Measurements from ENCODE around the gene PTPRD.

PTPRD gene

GRCh38 chr9:8685825-8686224 is 1927.0 kb downstream of the PTPRD start:
- Mint-ChIP-seq H3K4me3 (no peak overlapping the region), H3K36me3 (ENCODE audit: low read depth) (no peaks in the 10 kb centered on the region), H3K27ac (no peak overlapping the region), H3K27me3 (no peaks in the 10 kb centered on the region), H3K4me1 (ENCODE audit: low read depth) (no peaks in the 10 kb centered on the region), H3K9me3 (no peaks in the 10 kb centered on the region)
- DNase-seq = no peak

GRCh38 chr9:8684978-8685708 is 1927.7 kb downstream of the PTPRD start:
- Mint-ChIP-seq H3K4me3 (no peak overlapping the region), H3K36me3 (ENCODE audit: low read depth) (no peaks in the 10 kb centered on the region), H3K27ac (no peak overlapping the region), H3K4me1 (ENCODE audit: low read depth) (no peaks in the 10 kb centered on the region), H3K27me3 (no peaks in the 10 kb centered on the region), H3K9me3 (no peaks in the 10 kb centered on the region)
- no peak for DNase-seq

DNA sequence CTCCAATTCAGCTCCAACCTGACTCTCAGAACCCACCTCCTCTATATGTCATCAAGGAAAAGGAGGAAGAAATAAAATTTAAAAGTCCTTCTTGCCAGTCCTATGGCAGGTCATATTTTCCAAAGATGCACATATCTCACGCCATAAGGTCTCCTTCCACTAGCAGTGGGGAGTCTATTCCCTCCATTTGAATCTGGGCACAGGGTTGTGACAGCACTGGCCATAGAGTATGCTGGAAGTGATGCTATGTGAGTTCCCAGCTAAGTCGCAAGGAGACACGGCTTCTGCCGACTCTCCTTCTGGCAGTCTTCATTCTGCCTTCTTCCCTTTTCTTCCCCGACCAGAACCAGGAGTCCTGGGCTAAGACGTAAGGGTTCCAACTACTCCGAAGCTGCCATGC is 1929.3 kb downstream of the PTPRD start:
- Mint-ChIP-seq H3K4me3 (no peak overlapping the region), H3K27me3 (no peaks in the 10 kb centered on the region), H3K27ac (no peak overlapping the region), H3K4me1 (ENCODE audit: low read depth) (no peaks in the 10 kb centered on the region), H3K36me3 (ENCODE audit: low read depth) (no peaks in the 10 kb centered on the region), H3K9me3 (no peaks in the 10 kb centered on the region)
- no peak for DNase-seq

DNA sequence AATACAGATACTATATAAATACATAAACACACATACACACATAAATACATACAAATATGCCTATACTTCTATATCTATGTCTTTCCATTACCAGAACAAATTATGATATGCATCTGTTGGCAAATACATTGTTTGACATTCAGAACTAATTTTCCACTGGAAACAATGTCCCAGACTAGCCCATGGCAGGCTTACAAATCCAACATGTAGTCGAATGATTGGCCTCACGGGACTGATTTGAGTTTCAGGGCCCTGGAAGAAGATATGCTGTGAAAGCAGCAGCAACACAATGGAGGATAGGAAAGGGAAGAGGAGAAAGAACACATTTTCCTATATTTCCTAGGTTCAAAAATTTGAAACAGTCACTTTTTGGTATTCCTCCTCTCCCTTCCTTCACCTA is 1932.1 kb downstream of the PTPRD start:
- Mint-ChIP-seq H3K36me3 (ENCODE audit: low read depth) (no peaks in the 10 kb centered on the region), H3K27me3 (peaks cover under 1% of the 10 kb centered on the region), H3K4me1 (ENCODE audit: low read depth) (no peaks in the 10 kb centered on the region), H3K9me3 (no peaks in the 10 kb centered on the region), H3K27ac (no peak overlapping the region), H3K4me3 (no peak overlapping the region)
- DNase-seq = no peak

DNA sequence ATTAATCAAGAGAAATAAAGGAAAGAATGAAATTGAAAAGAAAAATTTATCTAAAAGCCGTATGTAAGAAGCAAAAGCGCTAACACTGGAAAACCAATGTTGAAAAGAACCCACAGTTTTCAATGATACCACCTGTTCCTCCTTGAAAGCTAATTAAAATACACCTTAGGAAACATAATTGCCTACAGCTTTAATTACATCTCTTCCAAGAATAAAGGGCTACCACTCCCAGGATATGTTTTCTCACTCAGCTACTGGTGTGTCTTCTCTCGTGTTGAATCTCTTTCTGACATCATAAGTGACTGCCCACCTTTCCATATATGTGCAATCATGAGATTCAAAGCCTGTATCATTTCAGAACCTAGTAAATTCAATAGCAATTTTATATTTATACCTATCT is 1932.6 kb downstream of the PTPRD start:
- H3K4me3 Mint-ChIP-seq = no peak overlapping the region
- H3K27ac Mint-ChIP-seq = no peak overlapping the region
- peaks cover 3% of the 10 kb centered on the region for H3K27me3 Mint-ChIP-seq
- H3K9me3 Mint-ChIP-seq = no peaks in the 10 kb centered on the region
- DNase-seq = no peak
- H3K36me3 Mint-ChIP-seq (ENCODE audit: low read depth) = no peaks in the 10 kb centered on the region
- no peaks in the 10 kb centered on the region for H3K4me1 Mint-ChIP-seq (ENCODE audit: low read depth)

GRCh38 chr9:8679371-8679822 is 1933.4 kb downstream of the PTPRD start:
- Mint-ChIP-seq H3K27me3 (peaks cover 3% of the 10 kb centered on the region), H3K9me3 (no peaks in the 10 kb centered on the region), H3K27ac (no peak overlapping the region), H3K4me1 (ENCODE audit: low read depth) (no peaks in the 10 kb centered on the region), H3K4me3 (no peak overlapping the region), H3K36me3 (ENCODE audit: low read depth) (no peaks in the 10 kb centered on the region)
- DNase-seq = no peak

GRCh38 chr9:8677741-8678140 is 1935.1 kb downstream of the PTPRD start:
- Mint-ChIP-seq H3K4me3 (no peak overlapping the region), H3K27me3 (peaks cover 3% of the 10 kb centered on the region), H3K4me1 (ENCODE audit: low read depth) (no peaks in the 10 kb centered on the region), H3K27ac (no peak overlapping the region), H3K9me3 (no peaks in the 10 kb centered on the region), H3K36me3 (ENCODE audit: low read depth) (no peaks in the 10 kb centered on the region)
- no peak for DNase-seq

DNA sequence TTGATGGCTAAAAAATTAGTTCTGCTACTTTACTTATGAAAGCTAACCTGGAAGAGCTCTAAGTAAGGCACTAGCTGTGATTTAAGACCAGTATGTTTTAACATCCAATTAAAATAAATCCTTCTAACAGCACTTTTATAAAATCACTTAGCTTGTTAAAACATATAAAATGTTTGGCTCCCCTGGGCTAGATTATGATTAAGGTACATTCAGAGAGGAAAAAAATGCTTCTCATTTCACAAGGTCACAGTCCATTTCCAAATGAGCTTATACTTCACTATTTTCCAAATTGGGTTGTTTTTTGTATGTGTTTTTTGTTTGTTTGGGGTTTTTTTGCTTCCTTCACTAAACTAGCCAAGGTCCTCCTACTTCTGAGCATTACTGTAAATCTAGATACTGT is 1938.3 kb downstream of the PTPRD start:
- H3K36me3 Mint-ChIP-seq (ENCODE audit: low read depth) = no peaks in the 10 kb centered on the region
- H3K9me3 Mint-ChIP-seq = no peaks in the 10 kb centered on the region
- no peak overlapping the region for H3K27ac Mint-ChIP-seq
- no peak for DNase-seq
- no peak overlapping the region for H3K4me3 Mint-ChIP-seq
- H3K27me3 Mint-ChIP-seq = peaks cover 3% of the 10 kb centered on the region
- no peaks in the 10 kb centered on the region for H3K4me1 Mint-ChIP-seq (ENCODE audit: low read depth)

DNA sequence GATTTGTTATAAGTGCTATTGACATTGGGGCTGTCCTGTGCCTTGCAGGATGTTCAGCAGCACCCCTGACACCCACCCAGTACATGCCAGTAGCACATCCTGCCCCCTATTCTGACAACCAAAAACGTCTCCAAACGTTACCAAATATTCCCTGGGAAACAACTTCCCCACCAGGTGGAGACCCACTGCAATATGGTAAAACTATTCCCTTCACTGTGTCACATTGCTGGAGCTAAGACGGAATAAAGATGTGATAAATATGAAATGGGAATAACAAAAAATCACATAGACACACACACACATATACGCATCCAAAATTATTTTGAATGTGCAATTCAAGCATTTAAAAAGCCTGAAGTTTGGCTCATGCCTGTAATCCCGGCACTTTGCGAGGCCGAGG is 1939.0 kb downstream of the PTPRD start:
- Mint-ChIP-seq H3K4me1 (ENCODE audit: low read depth) (no peaks in the 10 kb centered on the region), H3K9me3 (no peaks in the 10 kb centered on the region), H3K4me3 (no peak overlapping the region), H3K36me3 (ENCODE audit: low read depth) (no peaks in the 10 kb centered on the region), H3K27ac (no peak overlapping the region), H3K27me3 (peaks cover 3% of the 10 kb centered on the region)
- no peak for DNase-seq

GRCh38 chr9:8670751-8671150 is 1942.1 kb downstream of the PTPRD start:
- Mint-ChIP-seq H3K4me1 (ENCODE audit: low read depth) (no peaks in the 10 kb centered on the region), H3K27me3 (peaks cover 3% of the 10 kb centered on the region), H3K9me3 (no peaks in the 10 kb centered on the region), H3K4me3 (no peak overlapping the region), H3K27ac (no peak overlapping the region), H3K36me3 (ENCODE audit: low read depth) (no peaks in the 10 kb centered on the region)
- no peak for DNase-seq

DNA sequence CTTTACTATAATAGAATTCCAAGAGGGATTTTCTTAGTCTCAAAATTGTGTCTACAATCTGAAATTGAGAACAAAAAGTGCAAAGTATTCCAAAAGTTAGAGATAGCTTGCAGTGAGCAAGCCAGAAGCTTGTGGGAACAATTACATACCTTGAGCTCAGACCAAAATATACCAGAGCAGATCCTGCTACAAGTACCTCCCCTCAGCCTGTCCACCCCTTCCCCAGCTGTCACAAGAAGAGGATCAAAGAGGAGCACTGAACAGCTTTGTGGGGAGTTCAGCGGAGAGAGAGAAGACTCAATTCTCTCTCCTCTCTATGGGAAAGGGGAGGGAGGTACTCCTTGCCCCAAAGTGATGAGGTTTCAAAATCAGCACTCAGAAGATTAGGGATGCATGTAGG is 1944.1 kb downstream of the PTPRD start:
- no peaks in the 10 kb centered on the region for H3K4me1 Mint-ChIP-seq (ENCODE audit: low read depth)
- H3K27ac Mint-ChIP-seq = no peak overlapping the region
- no peak for DNase-seq
- no peak overlapping the region for H3K4me3 Mint-ChIP-seq
- no peaks in the 10 kb centered on the region for H3K36me3 Mint-ChIP-seq (ENCODE audit: low read depth)
- H3K9me3 Mint-ChIP-seq = no peaks in the 10 kb centered on the region
- no peaks in the 10 kb centered on the region for H3K27me3 Mint-ChIP-seq

- Mint-ChIP-seq H3K27me3 (no peaks in the 10 kb centered on the region), H3K27ac (no peak overlapping the region), H3K4me3 (no peak overlapping the region), H3K4me1 (ENCODE audit: low read depth) (no peaks in the 10 kb centered on the region), H3K9me3 (no peaks in the 10 kb centered on the region), H3K36me3 (ENCODE audit: low read depth) (no peaks in the 10 kb centered on the region)
- no peak for DNase-seq
Observed at GRCh38 chr9:8668231-8668630, 1944.6 kb downstream of the PTPRD start.

DNA sequence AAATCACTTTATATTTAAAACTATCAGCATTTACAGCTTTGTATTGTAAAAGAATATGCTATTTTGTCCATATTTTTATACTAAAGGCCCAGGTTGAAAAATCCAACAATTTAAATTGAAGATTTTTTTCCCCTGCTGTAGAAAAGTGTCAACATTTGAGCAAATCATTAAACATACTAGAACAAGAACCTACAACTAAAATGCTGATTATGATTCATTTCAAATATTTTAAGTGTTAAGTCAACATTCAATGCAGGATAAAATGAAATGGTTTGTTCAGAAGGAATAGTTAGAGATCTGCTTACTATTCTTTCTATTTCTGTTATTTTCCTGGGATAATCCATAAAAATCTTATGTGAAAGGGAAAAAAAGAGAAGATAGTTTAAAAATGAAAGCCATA is 1946.7 kb downstream of the PTPRD start:
- no peaks in the 10 kb centered on the region for H3K27me3 Mint-ChIP-seq
- H3K9me3 Mint-ChIP-seq = no peaks in the 10 kb centered on the region
- no peaks in the 10 kb centered on the region for H3K4me1 Mint-ChIP-seq (ENCODE audit: low read depth)
- DNase-seq = no peak
- H3K27ac Mint-ChIP-seq = no peak overlapping the region
- H3K4me3 Mint-ChIP-seq = no peak overlapping the region
- no peaks in the 10 kb centered on the region for H3K36me3 Mint-ChIP-seq (ENCODE audit: low read depth)

- no peak for DNase-seq
- Mint-ChIP-seq H3K36me3 (ENCODE audit: low read depth) (no peaks in the 10 kb centered on the region), H3K27me3 (no peaks in the 10 kb centered on the region), H3K4me1 (ENCODE audit: low read depth) (no peaks in the 10 kb centered on the region), H3K27ac (no peak overlapping the region), H3K4me3 (no peak overlapping the region), H3K9me3 (no peaks in the 10 kb centered on the region)
Observed at GRCh38 chr9:8660383-8660782, 1952.4 kb downstream of the PTPRD start.

DNA sequence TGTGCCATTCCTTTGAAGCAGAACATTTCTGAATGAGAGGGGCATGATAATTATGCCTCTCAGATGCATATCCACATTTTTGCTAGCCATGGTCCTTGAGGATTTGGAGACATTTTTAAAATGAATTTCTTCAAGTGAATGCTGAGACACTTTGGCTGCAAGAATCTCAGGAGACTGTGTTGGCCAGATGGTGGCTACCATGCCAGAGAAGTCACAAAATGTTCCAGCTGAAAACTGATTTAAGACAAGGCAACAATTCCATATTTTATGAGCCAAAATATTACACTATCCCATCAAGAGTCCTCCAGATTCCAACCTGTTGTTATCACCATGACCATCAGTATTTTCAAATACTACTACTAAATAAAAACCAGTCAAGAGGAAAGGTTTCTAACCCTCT is 1953.7 kb downstream of the PTPRD start:
- no peaks in the 10 kb centered on the region for H3K36me3 Mint-ChIP-seq (ENCODE audit: low read depth)
- H3K4me1 Mint-ChIP-seq (ENCODE audit: low read depth) = no peaks in the 10 kb centered on the region
- no peaks in the 10 kb centered on the region for H3K27me3 Mint-ChIP-seq
- no peak overlapping the region for H3K27ac Mint-ChIP-seq
- DNase-seq = no peak
- no peak overlapping the region for H3K4me3 Mint-ChIP-seq
- no peaks in the 10 kb centered on the region for H3K9me3 Mint-ChIP-seq

GRCh38 chr9:8655071-8655470 is 1957.7 kb downstream of the PTPRD start:
- no peak for DNase-seq
- H3K9me3 Mint-ChIP-seq = no peaks in the 10 kb centered on the region
- no peaks in the 10 kb centered on the region for H3K4me1 Mint-ChIP-seq (ENCODE audit: low read depth)
- no peak overlapping the region for H3K4me3 Mint-ChIP-seq
- no peaks in the 10 kb centered on the region for H3K27me3 Mint-ChIP-seq
- no peaks in the 10 kb centered on the region for H3K36me3 Mint-ChIP-seq (ENCODE audit: low read depth)
- H3K27ac Mint-ChIP-seq = no peak overlapping the region

Measured in activated T-cell treated with anti-CD3 and anti-CD28 coated beads, Interleukin-2, amount 50 U/mL, for 24 hours (primary cell).